Measurements from ENCODE around the gene B3GNT4. TPM values are rescaled to one million over a fixed set of nuclear protein-coding genes. Genes with fewer than 3 reads are reported as not detected.

Gene B3GNT4
- total and polyA plus RNA-seq, 10 donors = 0.42 to 0.54 (median 0.49) TPM; not detected in 7

GRCh38 chr12:122199484-122200355 is 3.8 kb upstream of the B3GNT4 start:
- TF ChIP-seq, protein P1, sequence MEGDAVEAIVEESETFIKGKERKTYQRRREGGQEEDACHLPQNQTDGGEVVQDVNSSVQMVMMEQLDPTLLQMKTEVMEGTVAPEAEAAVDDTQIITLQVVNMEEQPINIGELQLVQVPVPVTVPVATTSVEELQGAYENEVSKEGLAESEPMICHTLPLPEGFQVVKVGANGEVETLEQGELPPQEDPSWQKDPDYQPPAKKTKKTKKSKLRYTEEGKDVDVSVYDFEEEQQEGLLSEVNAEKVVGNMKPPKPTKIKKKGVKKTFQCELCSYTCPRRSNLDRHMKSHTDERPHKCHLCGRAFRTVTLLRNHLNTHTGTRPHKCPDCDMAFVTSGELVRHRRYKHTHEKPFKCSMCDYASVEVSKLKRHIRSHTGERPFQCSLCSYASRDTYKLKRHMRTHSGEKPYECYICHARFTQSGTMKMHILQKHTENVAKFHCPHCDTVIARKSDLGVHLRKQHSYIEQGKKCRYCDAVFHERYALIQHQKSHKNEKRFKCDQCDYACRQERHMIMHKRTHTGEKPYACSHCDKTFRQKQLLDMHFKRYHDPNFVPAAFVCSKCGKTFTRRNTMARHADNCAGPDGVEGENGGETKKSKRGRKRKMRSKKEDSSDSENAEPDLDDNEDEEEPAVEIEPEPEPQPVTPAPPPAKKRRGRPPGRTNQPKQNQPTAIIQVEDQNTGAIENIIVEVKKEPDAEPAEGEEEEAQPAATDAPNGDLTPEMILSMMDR (IDR thresholded peaks at IDR 0.05 in 8 of 11, conservative IDR thresholded peaks at IDR 0.05 in 3 of 11) = no peak
- TF ChIP-seq POLR2A (IDR thresholded peaks at IDR 0.05) (no peak), POLR2AphosphoS5 (IDR thresholded peaks at IDR 0.05) (no peak)
- Histone ChIP-seq H3K4me3 (no peak overlapping the region), H3K27ac (no peak overlapping the region), H3K4me1 (peaks cover 7 to 24% (median 22%) of the 10 kb centered on the region in 6 donors), H3K27me3 (replicated peaks in 1 of 7) (peaks cover 0 to 79% (median 40%) of the 10 kb centered on the region in 7 donors), H3K9me3 (peaks cover 0 to 10% (median 6%) of the 10 kb centered on the region in 8 donors), H3K36me3 (no peaks in the 10 kb centered on the region)
- peak; percentile 45 for DNase-seq
- intact Hi-C loops (cut with DNase I; ENCODE audit: low total_unique reads) = loop anchor here (5.0 kb wide), 1 partner anchor 147 kb away; no protein-coding TSS in a partner anchor
- WGBS, 5 donors = 88 to 93% (median 90%) methylated on average over 29 of the region's 29 CpGs

DNA sequence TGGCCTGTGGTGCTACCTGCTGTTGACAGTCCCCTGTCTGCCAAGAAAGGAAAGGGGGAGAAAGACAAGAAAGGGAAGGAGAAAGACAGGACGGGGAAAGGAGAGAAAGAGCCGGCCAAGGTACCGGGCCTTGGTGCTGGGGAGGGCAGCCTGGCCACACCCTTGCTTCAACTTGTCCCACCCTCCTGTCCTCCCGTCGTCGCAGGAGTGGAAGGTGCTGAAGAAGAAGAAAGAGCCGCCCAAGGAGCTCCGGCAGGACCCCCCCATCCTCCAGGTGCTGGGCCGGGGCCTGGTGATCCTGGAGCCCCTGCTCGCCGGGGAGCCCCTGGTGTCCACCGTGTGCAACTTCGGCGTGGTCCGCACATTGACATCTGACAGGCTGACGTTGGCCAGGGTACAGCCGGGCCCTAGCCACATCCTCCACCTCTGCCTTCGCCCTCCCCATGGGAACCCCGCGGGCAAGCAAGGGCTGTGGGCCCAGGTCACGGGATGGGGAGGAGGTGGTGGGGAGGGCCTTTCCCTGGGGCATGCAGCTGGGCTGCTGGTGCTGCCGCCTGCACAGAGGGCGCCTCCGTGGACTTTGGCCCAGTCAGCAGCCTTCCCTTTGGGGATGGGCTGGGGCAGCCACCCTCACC is 2.9 kb upstream of the B3GNT4 start:
- intact Hi-C loops (cut with DNase I; ENCODE audit: low total_unique reads) = no loop called here
- H3K27me3 ChIP-seq (replicated peaks in 1 of 7) = peaks cover 0 to 88% (median 41%) of the 10 kb centered on the region in 7 donors
- H3K4me1 ChIP-seq = peaks cover 7 to 33% (median 25%) of the 10 kb centered on the region in 6 donors
- TF ChIP-seq POLR2A (IDR thresholded peaks at IDR 0.05) = no peak
- TF ChIP-seq, protein P1 (IDR thresholded peaks at IDR 0.05 in 8 of 11, conservative IDR thresholded peaks at IDR 0.05 in 3 of 11) = no peak
- no peak for TF ChIP-seq POLR2AphosphoS5 (IDR thresholded peaks at IDR 0.05)
- 75 to 87% (median 77%) methylated on average over 11 to 24 of the region's 24 CpGs for WGBS, 5 donors
- peaks cover 0 to under 1% (median 0%) of the 10 kb centered on the region in 8 donors for H3K9me3 ChIP-seq
- no peak overlapping the region for H3K27ac ChIP-seq
- H3K4me3 ChIP-seq = no peak overlapping the region
- no peaks in the 10 kb centered on the region for H3K36me3 ChIP-seq
- peak; percentile 51 for DNase-seq

GRCh38 chr12:122201381-122201780 is 2.1 kb upstream of the B3GNT4 start:
- Histone ChIP-seq H3K4me1 (peaks cover 7 to 35% (median 25%) of the 10 kb centered on the region in 6 donors), H3K9me3 (no peaks in the 10 kb centered on the region), H3K27me3 (replicated peaks in 1 of 7) (peaks cover 0 to 92% (median 41%) of the 10 kb centered on the region in 7 donors), H3K4me3 (no peak overlapping the region), H3K36me3 (peaks cover 0 to under 1% (median 0%) of the 10 kb centered on the region in 6 donors), H3K27ac (no peak overlapping the region)
- TF ChIP-seq, protein P1 (IDR thresholded peaks at IDR 0.05 in 8 of 11, conservative IDR thresholded peaks at IDR 0.05 in 3 of 11) = no peak
- TF ChIP-seq POLR2AphosphoS5 (IDR thresholded peaks at IDR 0.05) (no peak), POLR2A (IDR thresholded peaks at IDR 0.05) (no peak)
- peak; percentile 45 for DNase-seq
- WGBS, 5 donors = 85 to 95% (median 90%) methylated on average over 5 of the region's 5 CpGs
- intact Hi-C loops (cut with DNase I; ENCODE audit: low total_unique reads) = no loop called here
